Liver (tissue), 3 donors: Measurements from ENCODE around the gene CD34.

Experiments used
- CTCF ChIP-seq: fragments of 150-350 bp; IDR thresholded peaks from 2 replicates; pipeline ENCODE4 v1.5.1; 2017; ENCODE audit warnings: improper control_type of control experiment, low read depth, low read length; ENCODE audit not compliant: missing input control
- GABPA ChIP-seq, 2 donors: IDR thresholded peaks in 1 of 2; conservative IDR thresholded peaks in 1 of 2; 2 replicates each; pipeline ENCODE4 v1.6.1; 2016; ENCODE audit warnings: antibody characterized with exemption in 2 of 2, mild to moderate bottlenecking in 1 of 2, moderate library complexity in 1 of 2
- JUND ChIP-seq, 2 donors: IDR thresholded peaks; 2 replicates each; pipeline ENCODE4 v1.6.1; 2016; ENCODE audit warnings: antibody characterized with exemption in 2 of 2
- REST ChIP-seq: IDR thresholded peaks from 2 replicates; pipeline ENCODE4 v1.6.1; 2016; ENCODE audit warnings: antibody characterized with exemption, mild to moderate bottlenecking
- RXRA ChIP-seq, 2 donors: IDR thresholded peaks; 2 replicates each; pipeline ENCODE4 v1.6.1; 2017 to 2018; ENCODE audit warnings: antibody characterized with exemption in 2 of 2, mild to moderate bottlenecking in 1 of 2
- TAF1 ChIP-seq: conservative IDR thresholded peaks from 2 replicates; pipeline ENCODE4 v1.6.1; 2016; ENCODE audit warnings: antibody characterized with exemption, mild to moderate bottlenecking
- donor health status: healthy.
- donor health status: healthy.

GRCh38 chr1:207861442-207862177 lies 49.3 kb downstream of the CD34 start:
- no peak for TF ChIP-seq CTCF
- no peak for TF ChIP-seq TAF1
- TF ChIP-seq RXRA (IDR thresholded peaks at IDR 0.05), result no peak
- TF ChIP-seq JUND (IDR thresholded peaks at IDR 0.05), result no peak
- TF ChIP-seq GABPA (IDR thresholded peaks at IDR 0.05 in 1 of 2, conservative IDR thresholded peaks at IDR 0.05 in 1 of 2), result no peak
- TF ChIP-seq REST, result no peak
